Lower leg skin (tissue), 4 donors: ENCODE measurements around the gene C2CD2L. TPM values are rescaled to one million over a fixed set of nuclear protein-coding genes. Genes with fewer than 3 reads are reported as not detected.
A peak's percentile ranks its signal among the peaks of the same experiment; 100 is the strongest.

Source experiments
- DNase-seq, 2 donors: peaks; one replicate each; pipeline ENCODE4 v3.0.0-alpha.2; 2019; ENCODE audit warnings: low spot score in 2 of 2
- H3K4me3 ChIP-seq: fragments of 200-600 bp; sonication (generic); 2 replicates; pipeline ENCODE4 v1.5.1; 2017; ENCODE audit warnings: mild to moderate bottlenecking, low read depth; ENCODE audit not compliant: poor library complexity, severe bottlenecking
- POLR2A ChIP-seq, 2 donors: fragments of 450-650 bp; IDR thresholded peaks; one replicate each; pipeline ENCODE4 v1.6.1; 2016 to 2017; ENCODE audit warnings: antibody characterized with exemption in 2 of 2, mild to moderate bottlenecking in 1 of 2, moderate library complexity in 1 of 2
- WGBS, 2 donors: methylation state at CpG; one replicate each; pipeline ENCODE4 v1.1.5; 2018; 5-methylcytosine and 5-hydroxymethylcytosine counted together
- intact Hi-C: fragments of 100-400 bp; cut with DNase I; formaldehyde crosslinking; loops from one replicate; pipeline ENCODE4 v1.15.0; 2023; ENCODE audit warnings: low total_unique reads
- total RNA-seq, 4 donors: library from RNA; depleted of rRNA; stranded (reverse); fragments of >200 nt; gene quantifications; one replicate each; pipeline ENCODE4 v1.1.0, GENCODE V29; 2016
- TF ChIP-seq, protein P1 (sequence below), 3 donors: fragments of 450-650 bp; IDR thresholded peaks; one replicate each; pipeline ENCODE4 v1.5.1; 2016; ENCODE audit warnings: antibody characterized with exemption in 3 of 3, mild to moderate bottlenecking in 3 of 3, moderate library complexity in 2 of 3

C2CD2L gene
- total RNA-seq, 4 donors from 2014 or later: 16.8 to 27.2 (median 22.6) TPM

DNA sequence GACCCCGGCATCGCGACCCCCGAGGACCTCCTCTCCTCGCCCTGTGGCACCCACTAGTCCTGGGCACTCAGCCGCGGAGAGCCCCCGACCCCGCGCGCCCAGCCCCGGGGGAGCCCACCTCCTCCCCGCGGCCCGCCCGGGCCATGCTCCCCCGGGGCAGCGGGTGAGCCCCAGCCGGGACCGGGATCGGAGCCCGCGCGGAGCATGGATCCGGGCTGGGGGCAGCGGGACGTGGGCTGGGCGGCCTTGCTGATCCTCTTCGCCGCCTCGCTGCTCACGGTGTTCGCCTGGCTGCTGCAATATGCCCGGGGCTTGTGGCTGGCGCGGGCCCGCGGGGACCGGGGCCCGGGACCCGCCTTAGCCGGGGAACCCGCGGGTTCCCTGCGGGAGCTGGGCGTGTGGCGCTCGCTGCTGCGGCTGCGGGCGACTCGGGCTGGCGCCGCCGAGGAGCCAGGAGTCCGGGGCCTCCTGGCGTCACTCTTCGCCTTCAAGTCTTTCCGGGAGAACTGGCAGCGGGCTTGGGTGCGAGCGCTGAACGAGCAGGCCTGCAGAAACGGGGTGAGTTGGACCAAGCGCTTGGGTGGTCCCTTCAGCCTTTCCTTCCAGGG is 498 bp downstream of the C2CD2L start:
- H3K4me3 ChIP-seq: peak overlapping the region; percentile 85
- TF ChIP-seq, protein P1, sequence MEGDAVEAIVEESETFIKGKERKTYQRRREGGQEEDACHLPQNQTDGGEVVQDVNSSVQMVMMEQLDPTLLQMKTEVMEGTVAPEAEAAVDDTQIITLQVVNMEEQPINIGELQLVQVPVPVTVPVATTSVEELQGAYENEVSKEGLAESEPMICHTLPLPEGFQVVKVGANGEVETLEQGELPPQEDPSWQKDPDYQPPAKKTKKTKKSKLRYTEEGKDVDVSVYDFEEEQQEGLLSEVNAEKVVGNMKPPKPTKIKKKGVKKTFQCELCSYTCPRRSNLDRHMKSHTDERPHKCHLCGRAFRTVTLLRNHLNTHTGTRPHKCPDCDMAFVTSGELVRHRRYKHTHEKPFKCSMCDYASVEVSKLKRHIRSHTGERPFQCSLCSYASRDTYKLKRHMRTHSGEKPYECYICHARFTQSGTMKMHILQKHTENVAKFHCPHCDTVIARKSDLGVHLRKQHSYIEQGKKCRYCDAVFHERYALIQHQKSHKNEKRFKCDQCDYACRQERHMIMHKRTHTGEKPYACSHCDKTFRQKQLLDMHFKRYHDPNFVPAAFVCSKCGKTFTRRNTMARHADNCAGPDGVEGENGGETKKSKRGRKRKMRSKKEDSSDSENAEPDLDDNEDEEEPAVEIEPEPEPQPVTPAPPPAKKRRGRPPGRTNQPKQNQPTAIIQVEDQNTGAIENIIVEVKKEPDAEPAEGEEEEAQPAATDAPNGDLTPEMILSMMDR (IDR thresholded peaks at IDR 0.05): no peak
- TF ChIP-seq POLR2A (IDR thresholded peaks at IDR 0.05): no peak
- DNase-seq: no peak
- intact Hi-C loops: loop anchor here (2.0 kb wide), 1 partner anchor 59 kb away; no protein-coding TSS in a partner anchor
- 1% methylated on average over 33 to 39 of the region's 65 CpGs for WGBS, 2 donors

DNA sequence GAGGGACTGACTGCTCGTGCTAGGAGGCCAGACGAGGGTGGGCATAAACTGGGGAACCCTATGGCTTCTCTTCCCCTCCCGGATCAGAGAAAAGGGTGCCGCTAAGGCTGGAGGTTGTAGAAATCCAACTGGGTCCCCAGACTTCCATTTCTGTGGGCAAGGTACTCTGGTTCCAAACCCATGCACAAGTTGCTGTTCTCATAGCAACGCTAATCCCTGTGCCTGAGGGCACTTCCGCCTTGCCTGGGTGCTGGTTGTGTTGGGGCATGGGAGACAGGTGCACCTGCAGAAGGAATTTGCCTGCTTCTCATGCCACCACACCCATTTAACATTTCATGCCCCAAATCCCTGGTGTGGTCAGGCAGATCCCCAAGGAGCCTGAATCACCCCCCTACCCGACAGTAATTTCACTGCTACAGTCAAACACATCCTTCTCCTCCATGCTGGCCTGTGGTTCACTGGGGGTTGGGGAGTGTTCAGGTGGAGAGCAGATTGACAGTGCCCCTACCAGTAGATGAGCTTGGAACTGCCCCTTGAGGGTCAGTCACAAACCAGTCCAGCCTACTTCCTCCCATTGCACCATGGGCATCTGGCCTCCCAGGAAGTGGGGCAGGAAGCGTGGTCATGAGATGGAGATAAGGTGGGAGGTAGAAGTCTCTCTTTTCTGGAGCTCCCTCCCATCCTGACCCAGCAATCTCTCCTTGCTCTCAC is 1.2 kb downstream of the C2CD2L start:
- intact Hi-C loops: loop anchor here (2.0 kb wide), 1 partner anchor 58 kb away; no protein-coding TSS in a partner anchor
- TF ChIP-seq, protein P1 (IDR thresholded peaks at IDR 0.05): no peak
- no peak for TF ChIP-seq POLR2A (IDR thresholded peaks at IDR 0.05)
- peak overlapping the region; percentile 85 for H3K4me3 ChIP-seq
- DNase-seq: no peak
- WGBS, 2 donors: 15 to 16% methylated on average over 6 to 8 of the region's 8 CpGs

DNA sequence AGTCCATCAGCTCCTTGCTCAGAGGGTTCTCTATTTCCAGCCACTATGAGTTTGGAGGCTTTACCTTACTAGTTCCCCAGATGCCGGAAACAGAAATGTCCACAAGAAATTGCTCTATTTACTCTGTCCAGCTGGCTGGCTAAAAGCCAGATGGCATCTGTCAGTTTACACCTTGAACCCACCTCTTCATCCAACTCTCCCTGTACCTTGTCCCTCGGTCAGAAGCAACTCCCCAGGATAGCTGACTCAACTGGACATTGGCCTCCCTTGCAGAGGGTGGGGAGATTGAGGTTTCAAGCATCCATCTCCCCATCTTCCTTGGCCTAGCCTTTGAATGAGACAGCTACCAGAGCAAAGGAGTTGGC is 1.7 kb downstream of the C2CD2L start:
- 92% methylated on average over 2 of the region's 2 CpGs for WGBS, 2 donors
- H3K4me3 ChIP-seq: no peak overlapping the region
- no peak for DNase-seq
- intact Hi-C loops: loop anchor here (2.0 kb wide), 1 partner anchor 58 kb away; no protein-coding TSS in a partner anchor
- TF ChIP-seq, protein P1 (IDR thresholded peaks at IDR 0.05): no peak
- no peak for TF ChIP-seq POLR2A (IDR thresholded peaks at IDR 0.05)

DNA sequence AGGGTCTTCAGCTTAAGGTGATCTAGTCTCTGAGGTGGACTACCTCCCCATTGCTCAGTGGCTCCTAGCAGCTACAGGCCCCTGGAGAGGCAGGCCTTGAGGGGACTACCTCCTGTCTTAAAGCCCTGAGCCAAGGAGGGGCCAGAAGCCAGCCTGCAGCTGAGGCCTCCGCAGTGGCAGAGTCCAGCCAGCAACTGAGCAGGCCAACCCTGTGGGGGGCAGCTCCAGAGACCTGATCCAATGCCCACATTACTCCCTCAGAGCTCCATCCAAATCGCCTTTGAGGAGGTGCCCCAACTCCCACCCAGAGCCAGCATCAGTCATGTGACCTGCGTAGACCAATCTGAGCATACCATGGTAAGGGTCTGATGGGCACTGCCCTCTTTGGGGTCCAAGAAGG is 2.7 kb downstream of the C2CD2L start:
- no peak overlapping the region for H3K4me3 ChIP-seq
- intact Hi-C loops: loop anchor here (2.0 kb wide), 1 partner anchor 57 kb away; no protein-coding TSS in a partner anchor
- WGBS, 2 donors: 95 to 97% methylated on average over 3 of the region's 3 CpGs

DNA sequence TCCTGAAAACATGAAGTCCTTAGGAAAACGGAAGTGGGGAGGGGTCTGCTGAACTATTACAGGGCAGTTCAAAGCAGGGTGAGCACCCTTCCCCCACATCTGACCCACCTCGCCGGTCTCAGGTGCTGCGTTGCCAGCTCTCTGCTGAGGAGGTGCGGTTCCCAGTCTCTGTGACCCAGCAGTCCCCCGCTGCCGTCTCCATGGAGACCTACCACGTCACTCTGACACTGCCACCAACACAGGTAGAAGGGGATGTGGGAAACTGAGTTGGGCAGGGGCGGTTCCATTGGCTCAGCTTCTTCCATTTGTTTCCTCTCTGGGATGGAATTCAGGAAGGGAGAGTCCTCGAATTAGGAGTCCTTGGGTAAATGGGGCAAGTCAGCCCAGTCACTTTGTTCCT is 3.3 kb downstream of the C2CD2L start:
- WGBS, 2 donors: 82 to 87% methylated on average over 10 of the region's 10 CpGs
- no peak for TF ChIP-seq POLR2A (IDR thresholded peaks at IDR 0.05)
- TF ChIP-seq, protein P1 (IDR thresholded peaks at IDR 0.05): no peak
- DNase-seq: no peak
- intact Hi-C loops: no loop called here
- no peak overlapping the region for H3K4me3 ChIP-seq

More for the DNA sequence above, 2.7 kb downstream of the C2CD2L start:
- TF ChIP-seq, protein P1 (IDR thresholded peaks at IDR 0.05): no peak
- no peak for TF ChIP-seq POLR2A (IDR thresholded peaks at IDR 0.05)
- DNase-seq: no peak
